MM.1S (cell line): ENCODE results near the gene SDE2.

Experiments used
- DNase-seq: peaks from one replicate; pipeline ENCODE4 v3.0.0-alpha.2; 2015
- H2AFZ ChIP-seq: fragments of 300-600 bp; sonication (generic); 2 replicates; pipeline ENCODE4 v1.6.0; 2016; ENCODE audit warnings: antibody characterized with exemption, low read length
- H3F3A ChIP-seq: fragments of 300-600 bp; sonication (generic); 2 replicates; pipeline ENCODE4 v1.6.1; 2016; ENCODE audit warnings: mild to moderate bottlenecking, antibody characterized with exemption, low read length, moderate library complexity, mixed read lengths; ENCODE audit not compliant: insufficient read depth
- H3K27ac ChIP-seq: fragments of 300-600 bp; sonication (generic); 2 replicates; pipeline ENCODE4 v1.5.1; 2016; ENCODE audit warnings: mild to moderate bottlenecking, low read length
- H3K27me3 ChIP-seq: fragments of 300-600 bp; sonication (generic); replicated peaks from 2 replicates; pipeline ENCODE4 v1.6.0; 2016; ENCODE audit warnings: low read length; ENCODE audit not compliant: insufficient read depth
- H3K36me3 ChIP-seq: fragments of 300-600 bp; sonication (generic); replicated peaks from 2 replicates; pipeline ENCODE4 v1.6.1; 2016; ENCODE audit warnings: mild to moderate bottlenecking, low read length, mixed read lengths; ENCODE audit not compliant: insufficient read depth
- H3K4me1 ChIP-seq: fragments of 300-600 bp; sonication (generic); 2 replicates; pipeline ENCODE4 v1.6.1; 2016; ENCODE audit warnings: low read length, mixed read lengths
- H3K4me2 ChIP-seq: fragments of 300-600 bp; sonication (generic); 2 replicates; pipeline ENCODE4 v1.6.0; 2016; ENCODE audit warnings: low read depth, low read length
- H3K4me3 ChIP-seq: fragments of 300-600 bp; sonication (generic); 2 replicates; pipeline ENCODE4 v1.5.1; 2016; ENCODE audit warnings: low read length, mixed read lengths
- H3K79me2 ChIP-seq: fragments of 300-600 bp; sonication (generic); 2 replicates; pipeline ENCODE4 v1.6.1; 2016; ENCODE audit warnings: mixed run types, low read length, mixed read lengths
- H3K9ac ChIP-seq: fragments of 300-600 bp; sonication (generic); 2 replicates; pipeline ENCODE4 v1.6.1; 2016; ENCODE audit warnings: low read length, mixed read lengths
- H3K9me2 ChIP-seq: fragments of 300-600 bp; sonication (generic); replicated peaks from 2 replicates; pipeline ENCODE4 v1.6.1; 2016; ENCODE audit warnings: mild to moderate bottlenecking, low read length, mixed read lengths; ENCODE audit not compliant: insufficient read depth
- H3K9me3 ChIP-seq: fragments of 300-600 bp; sonication (generic); replicated peaks from 2 replicates; pipeline ENCODE4 v1.6.1; 2016; ENCODE audit warnings: mild to moderate bottlenecking, low read length, mixed read lengths; ENCODE audit not compliant: insufficient read depth
- H4K20me1 ChIP-seq: fragments of 300-600 bp; sonication (generic); 2 replicates; pipeline ENCODE4 v1.6.1; 2016; ENCODE audit warnings: mild to moderate bottlenecking, low read length, moderate library complexity, mixed read lengths; ENCODE audit not compliant: insufficient read depth
- CTCF ChIP-seq: fragments of 300-600 bp; sonication (generic); IDR thresholded peaks from 2 replicates; pipeline ENCODE4 v1.5.1; 2016; ENCODE audit warnings: antibody characterized with exemption, low read length, mixed read lengths
- EZH2 ChIP-seq: fragments of 300-600 bp; sonication (generic); optimal IDR thresholded peaks from 2 replicates; pipeline ENCODE3; 2017; ENCODE audit warnings: low read depth, mild to moderate bottlenecking, antibody characterized with exemption, low read length, mixed read lengths
- EZH2phosphoT487 ChIP-seq: fragments of 300-600 bp; sonication (generic); IDR thresholded peaks from 2 replicates; pipeline ENCODE4 v1.6.1; 2018; ENCODE audit warnings: antibody characterized with exemption, low read length

The SDE2 gene

GRCh38 chr1:225999912-226000337, 782 bp upstream of the SDE2 start:
- H3K79me2 ChIP-seq: peaks cover 43% of the 10 kb centered on the region
- H3K4me1 ChIP-seq: peaks cover 35% of the 10 kb centered on the region
- H3K27me3 ChIP-seq: no peaks in the 10 kb centered on the region
- H3K9me3 ChIP-seq: no peaks in the 10 kb centered on the region
- no peaks in the 10 kb centered on the region for H4K20me1 ChIP-seq
- H3K36me3 ChIP-seq: peaks cover 6% of the 10 kb centered on the region
- H3F3A ChIP-seq: peaks cover 20% of the 10 kb centered on the region
- H3K4me2 ChIP-seq: peak overlapping the region; percentile 83
- H3K4me3 ChIP-seq: peak overlapping the region; percentile 67
- no peak for TF ChIP-seq EZH2phosphoT487
- no peak for TF ChIP-seq EZH2
- TF ChIP-seq CTCF: no peak
- peak overlapping the region; percentile 96 for H3K27ac ChIP-seq
- peak overlapping the region; percentile 55 for H2AFZ ChIP-seq
- peak; percentile 60 for DNase-seq
- H3K9me2 ChIP-seq: no peaks in the 10 kb centered on the region
- peak overlapping the region; percentile 91 for H3K9ac ChIP-seq

GRCh38 chr1:225998560-225999226, 450 bp downstream of the SDE2 start:
- peak overlapping the region; percentile 91 for H3K4me2 ChIP-seq
- H2AFZ ChIP-seq: peak overlapping the region; percentile 35; the same call in 1 of the 2 replicates
- H3K27ac ChIP-seq: peak overlapping the region; percentile 65
- DNase-seq: no peak
- H3F3A ChIP-seq: peaks cover 20% of the 10 kb centered on the region
- peaks cover 37% of the 10 kb centered on the region for H3K4me1 ChIP-seq
- H3K9ac ChIP-seq: peak overlapping the region; percentile 86
- no peaks in the 10 kb centered on the region for H3K27me3 ChIP-seq
- no peaks in the 10 kb centered on the region for H3K9me3 ChIP-seq
- no peaks in the 10 kb centered on the region for H3K9me2 ChIP-seq
- TF ChIP-seq CTCF (no peak), EZH2phosphoT487 (no peak), EZH2 (no peak)
- no peaks in the 10 kb centered on the region for H4K20me1 ChIP-seq
- peaks cover 55% of the 10 kb centered on the region for H3K79me2 ChIP-seq
- H3K4me3 ChIP-seq: peak overlapping the region; percentile 86
- H3K36me3 ChIP-seq: peaks cover 10% of the 10 kb centered on the region

GRCh38 chr1:225996946-225997545, 2.1 kb downstream of the SDE2 start:
- peak overlapping the region; percentile 86 for H3K4me3 ChIP-seq
- H3K27ac ChIP-seq: peak overlapping the region; percentile 1; the same call in 1 of the 2 replicates
- H3K9me2 ChIP-seq: no peaks in the 10 kb centered on the region
- H2AFZ ChIP-seq: no peak overlapping the region
- peak overlapping the region; percentile 86; the same call in 1 of the 2 replicates for H3K9ac ChIP-seq
- no peaks in the 10 kb centered on the region for H3K27me3 ChIP-seq
- peak; percentile 47 for DNase-seq
- H3K9me3 ChIP-seq: no peaks in the 10 kb centered on the region
- H3K79me2 ChIP-seq: peaks cover 69% of the 10 kb centered on the region
- peak overlapping the region; percentile 91 for H3K4me2 ChIP-seq
- H3K36me3 ChIP-seq: peaks cover 14% of the 10 kb centered on the region
- H4K20me1 ChIP-seq: no peaks in the 10 kb centered on the region
- no peak for TF ChIP-seq EZH2phosphoT487
- TF ChIP-seq EZH2: no peak
- TF ChIP-seq CTCF: no peak
- H3F3A ChIP-seq: peaks cover 31% of the 10 kb centered on the region
- peaks cover 48% of the 10 kb centered on the region for H3K4me1 ChIP-seq
